Esophagus muscularis mucosa (tissue), 3 donors: Measurements from ENCODE around the gene MAP3K15.

Source experiments
- CTCF ChIP-seq, 3 experiments: fragments of 200-600 bp in 2 of 3; fragments of 450-650 bp in 1 of 3; sonication (generic) in 2 of 3; IDR thresholded peaks; one replicate each; pipeline ENCODE4 v1.5.1; 2017 to 2019; ENCODE audit warnings: antibody characterized with exemption in 3 of 3, mild to moderate bottlenecking in 2 of 3, moderate library complexity in 1 of 3
- POLR2A ChIP-seq: fragments of 450-650 bp; IDR thresholded peaks from one replicate; pipeline ENCODE4 v1.6.1; 2017; ENCODE audit warnings: antibody characterized with exemption, moderate library complexity, mild to moderate bottlenecking, low read depth
- POLR2AphosphoS5 ChIP-seq, 2 donors: sonication (generic); formaldehyde crosslinking; IDR thresholded peaks; one replicate each; pipeline ENCODE4 v1.6.1; 2017; ENCODE audit warnings: antibody characterized with exemption in 2 of 2

GRCh38 chrX:19343085-19343534 lies 172.2 kb downstream of the MAP3K15 start:
- TF ChIP-seq POLR2AphosphoS5 (IDR thresholded peaks at IDR 0.05), result no peak
- no peak for TF ChIP-seq CTCF (IDR thresholded peaks at IDR 0.05)
- no peak for TF ChIP-seq POLR2A
